Astrocyte (in vitro differentiated cells and primary cell): Measurements from ENCODE around the gene OGFOD3. TPM values are rescaled to one million over a fixed set of nuclear protein-coding genes. Genes with fewer than 3 reads are reported as not detected.
"Not testable (repeated sequence)": the region's sequence is repeated elsewhere in the genome, so short reads cannot be mapped to it uniquely, and the experiment has no call there.

ENCODE experiments used
- DNase-seq: peaks from one replicate; pipeline ENCODE4 v3.0.0-alpha.2; 2010; ENCODE audit warnings: low read depth
- FAIRE-seq: peaks from 2 replicates; lab custom pipeline; 2011; peaks lifted over from hg19 to GRCh38; lab: Jason Lieb, UNC
- H2AFZ ChIP-seq: 2 replicates; pipeline ENCODE4 v1.6.0; 2012; ENCODE audit warnings: low read depth, low read length, inconsistent platforms
- H3K27ac ChIP-seq: 2 replicates; pipeline ENCODE4 v1.5.1; 2011; ENCODE audit warnings: low read depth, low read length, inconsistent platforms
- H3K27me3 ChIP-seq: 2 replicates; pipeline ENCODE4 v1.6.0; 2011; ENCODE audit warnings: low read length, inconsistent platforms; ENCODE audit not compliant: insufficient read depth
- H3K36me3 ChIP-seq: 2 replicates; pipeline ENCODE4 v1.5.1; 2011; ENCODE audit warnings: low read length, inconsistent platforms; ENCODE audit not compliant: insufficient read depth
- H3K4me1 ChIP-seq: 2 replicates; pipeline ENCODE4 v1.5.1; 2011; ENCODE audit warnings: low read length, inconsistent platforms; ENCODE audit not compliant: insufficient read depth
- H3K4me2 ChIP-seq: 2 replicates; pipeline ENCODE4 v1.6.0; 2012; ENCODE audit warnings: low read length, inconsistent platforms
- H3K4me3 ChIP-seq: 2 replicates; pipeline ENCODE4 v1.5.1; 2011; ENCODE audit warnings: low read depth, mild to moderate bottlenecking, low read length, inconsistent platforms; ENCODE audit not compliant: insufficient read depth
- H3K79me2 ChIP-seq: 2 replicates; pipeline ENCODE4 v1.6.0; 2012; ENCODE audit warnings: mild to moderate bottlenecking, low read length, inconsistent platforms; ENCODE audit not compliant: insufficient read depth
- H3K9ac ChIP-seq: 2 replicates; pipeline ENCODE4 v1.6.0; 2012; ENCODE audit warnings: mild to moderate bottlenecking, low read length, inconsistent platforms
- H3K9me3 ChIP-seq: 2 replicates; pipeline ENCODE4 v1.5.1; 2012; ENCODE audit warnings: low read depth, mild to moderate bottlenecking, low read length, inconsistent platforms; ENCODE audit not compliant: insufficient read depth
- H4K20me1 ChIP-seq: 2 replicates; pipeline ENCODE4 v1.6.0; 2012; ENCODE audit warnings: low read length, inconsistent platforms; ENCODE audit not compliant: insufficient read depth
- H3K27ac Mint-ChIP-seq: one replicate; pipeline ENCODE4 v1.8.0; 2021; ENCODE audit warnings: mild to moderate bottlenecking, mixed read lengths; ENCODE audit not compliant: unreplicated experiment
- H3K27me3 Mint-ChIP-seq: one replicate; pipeline ENCODE4 v1.8.0; 2021; ENCODE audit warnings: low read depth, mixed read lengths; ENCODE audit not compliant: unreplicated experiment
- H3K36me3 Mint-ChIP-seq: one replicate; pipeline ENCODE4 v1.8.0; 2021; ENCODE audit warnings: low read depth, mixed read lengths; ENCODE audit not compliant: unreplicated experiment
- H3K4me1 Mint-ChIP-seq: one replicate; pipeline ENCODE4 v1.8.0; 2021; ENCODE audit warnings: low read depth, mixed read lengths; ENCODE audit not compliant: unreplicated experiment
- H3K4me3 Mint-ChIP-seq: one replicate; pipeline ENCODE4 v1.8.0; 2021; ENCODE audit warnings: mild to moderate bottlenecking, moderate library complexity, mixed read lengths; ENCODE audit not compliant: unreplicated experiment
- H3K9me3 Mint-ChIP-seq: one replicate; pipeline ENCODE4 v1.8.0; 2021; ENCODE audit warnings: mild to moderate bottlenecking, mixed read lengths; ENCODE audit not compliant: unreplicated experiment
- CTCF ChIP-seq: IDR thresholded peaks from 2 replicates; pipeline ENCODE4 v1.5.1; 2011; ENCODE audit warnings: low read depth, mild to moderate bottlenecking, inconsistent platforms, low read length, moderate library complexity; ENCODE audit not compliant: insufficient read depth
- EZH2 ChIP-seq: IDR thresholded peaks from 2 replicates; pipeline ENCODE4 v1.6.1; 2012; ENCODE audit warnings: mild to moderate bottlenecking, low read length, inconsistent platforms; ENCODE audit not compliant: insufficient read depth
- total RNA-seq: library from RNA; stranded (reverse); gene quantifications from 2 replicates; pipeline ENCODE4 v1.2.1, GENCODE V29; 2021

The OGFOD3 gene
- total RNA-seq, 1 donor from 2014 or later, result 20.9 TPM

GRCh38 chr17:82373731-82374625, 44.4 kb downstream of the OGFOD3 start:
- no peaks in the 10 kb centered on the region for H3K9me3 Mint-ChIP-seq
- H3K4me3 Mint-ChIP-seq, result no peak overlapping the region
- H3K36me3 Mint-ChIP-seq, result no peaks in the 10 kb centered on the region
- H3K4me1 Mint-ChIP-seq, result no peaks in the 10 kb centered on the region
- no peaks in the 10 kb centered on the region for H4K20me1 ChIP-seq
- TF ChIP-seq CTCF (no peak), EZH2 (no peak)
- no peak overlapping the region for H3K27ac Mint-ChIP-seq
- H3K36me3 ChIP-seq, result no peaks in the 10 kb centered on the region
- H3K9me3 ChIP-seq, result no peaks in the 10 kb centered on the region
- no peaks in the 10 kb centered on the region for H3K4me1 ChIP-seq
- no peak overlapping the region for H3K27ac ChIP-seq
- peaks cover 46% of the 10 kb centered on the region for H3K27me3 Mint-ChIP-seq
- FAIRE-seq (no peak), DNase-seq (no peak)
- no peak overlapping the region for H3K4me2 ChIP-seq
- H2AFZ ChIP-seq, result no peak overlapping the region
- H3K27me3 ChIP-seq, result peaks cover 45% of the 10 kb centered on the region
- no peaks in the 10 kb centered on the region for H3K79me2 ChIP-seq
- H3K4me3 ChIP-seq, result no peak overlapping the region
- no peak overlapping the region for H3K9ac ChIP-seq

- peak overlapping the region; percentile 20 for H3K4me3 Mint-ChIP-seq
- H3K79me2 ChIP-seq, H3K4me3 ChIP-seq, H3K36me3 Mint-ChIP-seq, H3K27ac Mint-ChIP-seq, H3K27ac ChIP-seq, H3K9ac ChIP-seq, H3K4me1 ChIP-seq, H3K36me3 ChIP-seq, FAIRE-seq, H3K9me3 ChIP-seq, H4K20me1 ChIP-seq, H3K9me3 Mint-ChIP-seq, H2AFZ ChIP-seq, DNase-seq, H3K4me1 Mint-ChIP-seq, H3K4me2 ChIP-seq: not testable (repeated sequence)
- H3K27me3 Mint-ChIP-seq, result peaks cover 44% of the 10 kb centered on the region
- peaks cover 41% of the 10 kb centered on the region for H3K27me3 ChIP-seq
Measured at GRCh38 chr17:82373072-82373452, 45.3 kb downstream of the OGFOD3 start.

GRCh38 chr17:82372249-82373071, 45.9 kb downstream of the OGFOD3 start:
- Histone ChIP-seq H3K27ac (no peak overlapping the region), H3K9ac (no peak overlapping the region), H3K79me2 (no peaks in the 10 kb centered on the region), H3K36me3 (no peaks in the 10 kb centered on the region), H4K20me1 (no peaks in the 10 kb centered on the region), H3K4me2 (no peak overlapping the region), H3K9me3 (no peaks in the 10 kb centered on the region), H3K4me3 (no peak overlapping the region), H3K27me3 (peaks cover 45% of the 10 kb centered on the region), H3K4me1 (no peaks in the 10 kb centered on the region), H2AFZ (no peak overlapping the region)
- Mint-ChIP-seq H3K27me3 (peaks cover 47% of the 10 kb centered on the region), H3K9me3 (no peaks in the 10 kb centered on the region), H3K36me3 (no peaks in the 10 kb centered on the region), H3K4me3 (no peak overlapping the region), H3K27ac (no peak overlapping the region), H3K4me1 (no peaks in the 10 kb centered on the region)
- FAIRE-seq (no peak), DNase-seq (no peak)
- TF ChIP-seq EZH2, result peak; percentile 41
- TF ChIP-seq CTCF, result no peak
